AG09309 (cell line): ENCODE measurements around the gene PIK3C2G.

ENCODE experiments used
- DNase-seq: peaks from one replicate; pipeline ENCODE4 v3.0.0-alpha.2; 2010; ENCODE audit warnings: low read depth
- H3K4me3 ChIP-seq: 2 replicates; pipeline ENCODE4 v1.5.1; 2011; ENCODE audit warnings: mild to moderate bottlenecking, low read depth, low read length, moderate library complexity; ENCODE audit not compliant: control insufficient read depth
- CTCF ChIP-seq: IDR thresholded peaks from 2 replicates; pipeline ENCODE4 v1.5.1; 2011; ENCODE audit warnings: mild to moderate bottlenecking, low read depth, low read length, inconsistent platforms; ENCODE audit not compliant: insufficient read depth, control insufficient read depth; ENCODE audit errors: missing control alignments

Gene PIK3C2G

GRCh38 chr12:18430425-18431048 is 169.2 kb downstream of the PIK3C2G start:
- peak; percentile 89 for TF ChIP-seq CTCF
- DNase-seq: peak; percentile 16
- no peak overlapping the region for H3K4me3 ChIP-seq

GRCh38 chr12:18431771-18432170 is 170.5 kb downstream of the PIK3C2G start:
- no peak overlapping the region for H3K4me3 ChIP-seq
- no peak for TF ChIP-seq CTCF

GRCh38 chr12:18432206-18432605 is 170.9 kb downstream of the PIK3C2G start:
- no peak for DNase-seq
- no peak for TF ChIP-seq CTCF
- no peak overlapping the region for H3K4me3 ChIP-seq

More at GRCh38 chr12:18431771-18432170, 170.5 kb downstream of the PIK3C2G start:
- DNase-seq: no peak

GRCh38 chr12:18436170-18436569 is 174.9 kb downstream of the PIK3C2G start:
- no peak overlapping the region for H3K4me3 ChIP-seq
- no peak for TF ChIP-seq CTCF
- DNase-seq: no peak

GRCh38 chr12:18439541-18439940 is 178.2 kb downstream of the PIK3C2G start:
- TF ChIP-seq CTCF: no peak
- DNase-seq: no peak
- no peak overlapping the region for H3K4me3 ChIP-seq

- DNase-seq: no peak
- TF ChIP-seq CTCF: no peak
- H3K4me3 ChIP-seq: no peak overlapping the region
Observed at GRCh38 chr12:18443768-18444437, 182.6 kb downstream of the PIK3C2G start.

- TF ChIP-seq CTCF: no peak
Observed at GRCh38 chr12:18446061-18446644, 184.8 kb downstream of the PIK3C2G start.

More at GRCh38 chr12:18446061-18446644, 184.8 kb downstream of the PIK3C2G start:
- DNase-seq: no peak
- H3K4me3 ChIP-seq: no peak overlapping the region
